ENCODE data around the gene PRDX2.

Gene PRDX2

DNA sequence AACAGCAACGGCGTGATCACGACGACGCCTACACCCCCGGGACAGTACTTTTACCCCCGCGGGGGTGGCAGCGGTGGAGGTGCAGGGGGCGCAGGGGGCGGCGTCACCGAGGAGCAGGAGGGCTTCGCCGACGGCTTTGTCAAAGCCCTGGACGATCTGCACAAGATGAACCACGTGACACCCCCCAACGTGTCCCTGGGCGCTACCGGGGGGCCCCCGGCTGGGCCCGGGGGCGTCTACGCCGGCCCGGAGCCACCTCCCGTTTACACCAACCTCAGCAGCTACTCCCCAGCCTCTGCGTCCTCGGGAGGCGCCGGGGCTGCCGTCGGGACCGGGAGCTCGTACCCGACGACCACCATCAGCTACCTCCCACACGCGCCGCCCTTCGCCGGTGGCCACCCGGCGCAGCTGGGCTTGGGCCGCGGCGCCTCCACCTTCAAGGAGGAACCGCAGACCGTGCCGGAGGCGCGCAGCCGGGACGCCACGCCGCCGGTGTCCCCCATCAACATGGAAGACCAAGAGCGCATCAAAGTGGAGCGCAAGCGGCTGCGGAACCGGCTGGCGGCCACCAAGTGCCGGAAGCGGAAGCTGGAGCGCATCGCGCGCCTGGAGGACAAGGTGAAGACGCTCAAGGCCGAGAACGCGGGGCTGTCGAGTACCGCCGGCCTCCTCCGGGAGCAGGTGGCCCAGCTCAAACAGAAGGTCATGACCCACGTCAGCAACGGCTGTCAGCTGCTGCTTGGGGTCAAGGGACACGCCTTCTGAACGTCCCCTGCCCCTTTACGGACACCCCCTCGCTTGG, 9.3 kb downstream of the PRDX2 start:
- DNase-seq, result peak; percentile 64

DNA sequence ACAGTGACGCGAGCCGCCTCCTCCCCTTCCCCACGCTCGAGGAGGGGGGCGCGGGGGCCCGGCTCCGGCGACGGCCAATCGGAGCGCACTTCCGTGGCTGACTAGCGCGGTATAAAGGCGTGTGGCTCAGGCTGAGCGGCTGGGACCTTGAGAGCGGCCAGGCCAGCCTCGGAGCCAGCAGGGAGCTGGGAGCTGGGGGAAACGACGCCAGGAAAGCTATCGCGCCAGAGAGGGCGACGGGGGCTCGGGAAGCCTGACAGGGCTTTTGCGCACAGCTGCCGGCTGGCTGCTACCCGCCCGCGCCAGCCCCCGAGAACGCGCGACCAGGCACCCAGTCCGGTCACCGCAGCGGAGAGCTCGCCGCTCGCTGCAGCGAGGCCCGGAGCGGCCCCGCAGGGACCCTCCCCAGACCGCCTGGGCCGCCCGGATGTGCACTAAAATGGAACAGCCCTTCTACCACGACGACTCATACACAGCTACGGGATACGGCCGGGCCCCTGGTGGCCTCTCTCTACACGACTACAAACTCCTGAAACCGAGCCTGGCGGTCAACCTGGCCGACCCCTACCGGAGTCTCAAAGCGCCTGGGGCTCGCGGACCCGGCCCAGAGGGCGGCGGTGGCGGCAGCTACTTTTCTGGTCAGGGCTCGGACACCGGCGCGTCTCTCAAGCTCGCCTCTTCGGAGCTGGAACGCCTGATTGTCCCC, 10.1 kb downstream of the PRDX2 start, which contains the start of gene JUNB:
Gene JUNB (plus strand): TSS at position 142 of the 706 bp plus-strand sequence. CDS start 286 bp downstream, at position 428.
- peak; percentile 99 for DNase-seq

DNA sequence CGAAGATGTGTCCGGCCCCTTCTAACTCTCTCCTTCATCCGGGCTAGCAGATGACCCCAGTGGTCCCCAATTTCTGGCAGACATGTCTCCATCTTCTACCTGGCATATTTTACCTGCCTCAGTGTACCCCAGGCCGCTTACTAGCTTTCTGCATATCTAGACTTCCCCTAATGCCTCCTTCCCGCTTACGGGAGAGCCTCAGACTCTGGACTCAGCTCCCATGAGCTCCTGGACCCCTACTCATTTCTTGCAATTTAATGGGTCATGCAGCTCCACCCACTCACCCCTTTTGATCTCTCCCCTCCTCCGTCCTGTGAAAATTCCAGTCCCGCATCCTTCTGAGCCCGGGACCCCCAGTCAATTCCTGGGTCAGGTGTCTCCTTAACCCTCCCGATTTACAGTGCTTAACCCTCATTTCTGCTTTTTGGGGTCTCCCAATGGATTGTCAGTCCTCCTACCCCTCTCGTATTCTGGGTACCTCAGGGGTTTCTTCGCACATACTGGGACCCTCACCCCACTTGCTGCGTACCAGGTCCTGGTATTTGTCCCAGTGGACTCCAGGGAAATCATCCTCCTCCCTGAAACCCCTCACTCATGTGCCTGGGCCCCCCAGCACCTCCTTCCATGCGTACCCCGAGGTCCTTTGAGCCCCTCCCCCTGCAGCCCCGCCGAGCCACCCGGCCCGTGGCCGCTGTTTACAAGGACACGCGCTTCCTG, 10.8 kb downstream of the PRDX2 start:
- DNase-seq, result no peak

DNA sequence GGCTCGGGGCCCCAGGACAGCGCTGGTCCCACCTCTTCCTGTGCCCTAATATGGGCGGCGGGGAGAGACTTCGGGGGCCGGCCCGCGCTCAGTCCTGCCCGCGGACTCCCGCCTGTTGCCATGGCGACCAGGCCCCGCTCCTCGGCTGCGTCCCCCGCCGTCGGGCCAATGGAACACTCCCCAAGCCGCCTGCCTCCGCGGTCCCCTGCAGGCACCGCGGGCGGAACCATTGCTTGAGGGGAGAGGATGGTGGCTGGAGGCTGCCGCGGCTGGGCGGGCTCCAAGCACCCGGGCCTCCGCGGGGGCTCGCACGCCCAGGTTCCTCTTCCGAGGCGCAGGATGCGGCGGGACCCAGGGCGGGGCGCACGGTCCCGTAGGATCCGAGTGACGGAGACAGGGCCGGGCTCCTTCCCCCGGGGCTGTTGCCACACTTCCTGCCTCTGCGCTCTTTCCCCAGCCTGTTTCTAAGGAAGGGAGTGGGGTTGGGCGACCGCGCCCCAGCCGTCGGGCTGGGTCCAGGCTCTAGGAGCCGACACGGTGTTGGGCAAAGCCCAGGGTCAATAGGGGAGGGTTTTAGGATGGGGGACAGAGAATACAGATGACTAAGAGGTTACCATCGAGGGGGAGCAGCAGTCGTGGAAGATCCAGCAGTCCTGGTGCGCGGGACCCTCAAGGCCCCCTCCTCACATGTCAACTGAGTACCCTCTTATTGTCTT, 11.5 kb downstream of the PRDX2 start:
- peak; percentile 82 for DNase-seq

DNA sequence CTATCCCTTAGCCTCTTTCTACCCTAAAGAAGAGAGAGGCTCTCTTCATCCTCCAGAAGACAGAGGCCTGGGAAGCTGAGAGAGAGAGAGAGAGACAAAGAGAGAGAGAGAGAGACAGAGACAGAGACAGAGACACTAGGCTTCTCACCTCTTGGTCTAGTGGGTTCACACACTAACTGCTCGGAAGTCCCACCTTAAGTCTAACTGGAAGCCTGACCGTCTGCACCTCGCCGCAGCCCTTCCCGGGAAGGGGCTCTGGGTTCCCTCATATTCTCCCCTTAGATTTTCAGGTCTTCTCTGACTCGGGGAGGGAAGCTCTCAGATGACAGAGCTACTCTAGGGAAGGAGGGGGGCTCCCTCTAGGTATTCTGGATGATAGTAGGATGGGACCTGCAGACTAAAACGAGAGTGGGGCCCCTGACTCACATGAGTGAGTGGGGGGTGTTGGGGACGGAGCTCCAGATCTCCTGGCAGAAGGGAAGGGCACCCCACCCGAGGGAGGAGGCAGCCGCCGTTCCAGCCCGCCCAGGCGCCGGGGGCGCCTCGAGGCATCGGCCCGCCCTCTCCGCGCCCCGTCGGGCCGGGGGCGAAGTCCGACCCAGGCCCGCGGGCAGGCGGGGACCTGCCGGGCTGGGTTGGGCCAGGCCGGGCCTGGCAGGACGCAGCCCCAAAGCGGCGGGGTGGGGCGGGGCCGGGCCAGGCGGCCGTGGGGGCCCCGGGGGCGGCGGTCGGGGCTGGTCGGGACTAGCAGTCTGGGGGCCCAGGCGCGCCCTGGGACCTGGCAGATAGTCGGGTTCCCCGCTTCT, 12.3 kb downstream of the PRDX2 start:
- no peak for DNase-seq

DNA sequence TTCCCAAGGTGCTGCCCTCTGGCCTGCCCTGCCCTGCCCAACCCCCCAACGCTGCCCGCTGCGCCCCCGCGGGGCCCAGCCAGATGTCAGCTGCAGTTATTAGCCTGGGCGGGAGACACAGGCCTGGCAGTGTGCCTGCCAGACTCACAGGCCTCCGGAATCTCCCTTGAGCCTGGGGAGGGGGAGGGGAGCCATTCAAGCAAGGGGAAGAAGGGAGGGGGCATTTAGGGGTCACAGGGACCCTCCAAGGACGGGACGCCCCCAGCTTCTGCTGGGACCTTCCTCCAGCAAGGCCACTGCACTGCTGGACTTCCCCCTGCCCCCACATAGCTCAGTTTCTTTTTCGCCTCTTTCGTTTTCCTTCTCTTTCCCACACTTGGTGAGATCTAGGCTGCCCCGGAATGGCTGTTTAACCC, 12.9 kb downstream of the PRDX2 start:
- DNase-seq, result no peak

DNA sequence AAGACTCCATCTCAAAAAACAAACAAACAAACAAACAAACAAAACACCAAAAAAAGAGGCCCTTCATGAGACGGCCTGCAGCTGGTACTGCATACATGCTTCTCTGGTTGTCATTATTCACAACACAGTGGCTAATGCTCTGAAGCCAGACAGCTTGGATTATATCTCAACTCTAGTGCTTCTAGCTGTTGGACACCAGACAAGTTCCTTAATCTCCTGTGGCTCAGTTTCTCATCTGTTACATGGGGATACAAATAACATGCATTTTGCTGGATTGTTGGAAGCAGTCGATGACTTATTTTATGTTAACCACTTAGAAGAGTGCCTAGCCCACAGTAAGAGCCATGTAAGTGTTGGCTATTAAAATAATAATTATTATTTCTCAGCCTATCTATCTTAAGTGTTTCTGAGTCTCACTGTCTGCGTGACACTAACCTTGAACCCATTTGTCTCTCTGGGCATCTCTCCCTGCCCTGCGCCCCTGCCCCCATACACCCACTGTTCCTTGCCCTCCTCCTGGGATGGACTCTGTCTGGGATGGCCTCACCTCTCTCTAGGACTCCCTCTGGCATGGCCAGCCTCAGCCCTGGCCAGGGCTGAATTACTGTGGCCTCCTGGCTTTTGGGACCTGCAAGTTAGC, 13.4 kb downstream of the PRDX2 start:
- no peak for DNase-seq

DNA sequence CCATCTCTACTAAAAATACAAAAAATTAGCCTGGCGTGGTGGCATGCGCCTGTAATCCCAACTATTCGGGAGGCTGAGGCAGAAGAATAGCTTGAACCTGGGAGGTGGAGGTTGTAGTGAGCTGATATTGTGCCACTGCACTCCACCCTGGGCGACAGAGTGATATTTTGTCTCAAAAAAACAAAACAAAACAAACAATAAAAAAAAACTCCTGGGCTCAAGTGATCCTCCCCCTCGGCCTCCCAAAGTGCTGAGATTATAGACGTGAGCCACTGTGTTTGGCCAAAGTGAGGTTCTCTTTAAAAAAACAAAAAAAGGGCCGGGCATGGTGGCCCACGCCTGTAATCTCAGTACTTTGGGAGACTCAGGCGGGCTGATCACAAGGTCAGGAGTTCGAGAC, 14.1 kb downstream of the PRDX2 start:
- DNase-seq, result no peak

DNA sequence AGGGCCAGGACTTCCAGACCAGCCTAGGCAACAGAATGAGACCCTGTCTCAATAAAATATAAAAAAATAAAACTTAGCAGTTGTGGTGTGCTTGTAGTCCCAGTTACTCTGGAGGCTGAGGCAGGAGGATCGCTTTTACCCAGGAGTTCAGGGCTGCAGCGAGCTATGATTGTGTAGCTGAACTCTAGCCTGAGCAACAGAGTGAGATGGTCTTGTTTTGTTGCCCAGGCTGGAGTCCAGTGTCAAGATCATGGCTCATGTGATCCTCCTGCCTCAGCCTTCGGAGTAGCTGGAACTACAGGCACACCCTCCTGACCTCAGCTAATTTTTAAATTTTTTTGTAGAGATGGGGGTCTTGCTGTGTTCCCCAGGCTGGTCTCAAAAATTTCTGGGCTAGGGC, 14.6 kb downstream of the PRDX2 start:
- DNase-seq, result no peak

DNA sequence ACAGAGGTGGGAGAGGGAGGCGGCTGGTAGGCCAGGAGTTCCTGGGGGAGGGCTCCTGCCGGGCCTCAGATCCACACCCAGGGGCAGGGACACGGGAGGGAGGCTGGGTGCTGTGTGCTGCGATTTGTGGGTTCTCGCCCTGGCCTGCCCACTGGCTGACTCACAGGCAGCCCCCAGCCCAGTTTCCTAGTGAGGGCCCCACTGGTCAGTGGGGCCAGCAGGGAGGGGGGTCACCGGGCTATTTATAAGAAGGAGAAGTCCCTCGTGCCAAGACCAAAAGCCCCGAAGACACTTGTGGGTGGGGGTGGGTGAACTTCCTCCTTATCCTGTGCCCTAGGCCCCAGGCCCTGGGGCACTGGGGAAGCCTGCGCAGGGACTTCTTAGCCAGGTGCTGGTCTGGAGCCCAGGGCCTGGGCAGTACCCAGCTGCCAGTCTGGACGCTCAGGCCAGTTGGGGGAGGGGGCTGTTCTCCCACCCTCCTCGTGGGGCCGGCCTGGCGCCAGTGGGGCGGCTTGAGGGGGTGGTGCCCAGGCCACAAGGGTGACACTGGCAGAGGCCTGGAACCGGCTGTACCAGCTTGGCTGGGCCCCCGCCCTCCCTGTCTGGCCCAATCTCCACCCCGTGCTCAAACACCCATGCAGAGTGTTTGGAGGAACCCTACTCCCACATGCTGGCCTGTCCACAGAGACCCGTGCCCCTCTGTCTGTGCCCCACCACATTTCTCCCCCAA, 15.3 kb downstream of the PRDX2 start:
- no peak for DNase-seq

DNA sequence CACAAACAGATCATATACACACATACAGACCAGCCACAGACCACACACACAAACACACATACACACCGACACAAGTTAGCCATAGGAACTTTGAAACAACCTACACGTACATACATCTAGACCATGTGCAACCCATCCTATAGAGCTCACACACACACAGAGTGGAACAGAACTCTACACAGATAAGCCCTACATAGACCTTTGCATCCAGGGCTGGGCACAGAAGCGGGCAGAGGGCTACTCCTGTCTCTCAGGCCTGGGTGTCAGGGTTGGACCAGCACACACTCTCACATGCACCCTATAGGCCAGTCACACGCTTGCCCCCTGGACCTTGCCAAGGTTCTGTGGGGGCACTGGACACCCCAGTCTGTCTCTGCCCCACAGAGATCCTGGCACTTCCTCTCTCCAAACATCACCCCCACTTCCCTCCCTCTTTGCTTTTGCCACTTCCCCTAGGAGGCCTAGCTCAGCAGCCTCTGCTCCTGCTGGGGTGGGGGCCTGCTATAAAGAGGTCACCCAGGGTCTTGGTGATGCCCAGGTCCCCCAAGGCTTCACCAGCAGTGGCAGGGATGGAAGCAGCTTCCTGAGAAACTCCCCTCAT, 16.1 kb downstream of the PRDX2 start:
- no peak for DNase-seq

DNA sequence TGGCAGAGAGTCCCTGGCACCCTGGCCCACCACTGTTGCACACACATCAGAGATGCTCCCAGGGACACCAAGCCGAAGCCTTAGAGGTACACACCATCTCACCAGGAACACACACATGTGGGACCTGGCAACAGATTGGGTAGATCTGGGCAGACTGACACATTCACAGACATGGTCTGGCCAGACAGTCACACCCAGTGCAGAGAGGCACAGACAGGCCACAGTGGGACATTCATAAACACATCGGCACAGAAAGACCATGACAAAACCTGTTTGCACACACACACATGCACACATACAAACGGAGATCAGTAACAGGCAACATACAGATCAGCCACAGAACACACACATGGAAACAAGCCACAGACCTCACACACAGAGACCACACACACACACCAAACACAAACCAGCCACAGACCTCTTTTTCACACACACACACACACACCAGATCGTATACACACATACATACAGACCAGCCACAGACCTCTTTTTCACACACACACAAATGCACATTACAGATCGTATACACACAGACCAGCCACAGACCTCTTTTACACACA, 16.6 kb downstream of the PRDX2 start:
- no peak for DNase-seq

DNA sequence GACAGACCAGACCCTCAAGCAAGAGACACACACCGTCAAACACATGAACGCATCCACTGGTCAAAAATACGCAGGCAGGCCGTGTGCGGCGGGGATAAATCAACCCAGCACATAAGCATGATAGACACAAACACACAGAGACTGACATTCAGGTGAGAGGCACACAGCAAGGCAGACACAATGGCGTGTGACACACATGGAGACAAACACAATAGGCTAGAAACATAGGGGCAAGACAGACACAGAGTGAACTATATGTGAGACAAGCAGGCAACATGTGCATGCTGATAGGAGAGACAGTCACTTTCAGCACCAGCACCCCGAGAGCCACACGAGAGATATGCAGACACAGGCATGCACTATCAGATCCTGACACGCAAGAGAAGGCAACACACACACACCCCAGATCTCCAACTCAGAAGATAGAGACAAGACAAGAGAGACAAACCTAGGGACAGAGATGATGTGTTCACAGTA, 17.2 kb downstream of the PRDX2 start:
- DNase-seq, result no peak

DNA sequence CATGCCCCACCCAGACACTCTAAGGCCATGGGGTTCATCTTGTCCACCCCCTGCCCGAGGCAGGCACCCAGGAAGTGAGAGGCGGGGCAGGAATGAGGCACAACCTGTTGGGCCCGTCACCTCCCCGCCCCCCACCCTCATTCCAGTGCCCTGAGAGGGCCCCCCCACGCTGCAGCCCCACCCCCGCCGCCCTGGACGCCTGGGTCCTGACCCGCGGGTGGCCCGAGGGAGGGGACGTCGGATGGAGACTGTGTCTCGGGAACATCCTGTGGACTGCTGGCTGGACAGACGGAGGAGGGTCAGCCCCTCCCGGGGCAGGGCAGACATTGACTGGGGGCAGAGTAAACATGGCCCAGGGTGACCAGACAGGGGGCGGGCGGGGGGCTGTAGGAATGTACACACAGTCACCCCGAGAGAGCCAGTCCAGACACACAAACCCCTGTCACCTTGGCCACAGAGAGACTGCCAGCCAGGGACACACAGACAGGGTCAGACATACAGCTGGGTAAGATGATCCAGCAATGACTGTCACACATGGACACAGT, 17.7 kb downstream of the PRDX2 start:
- DNase-seq, result no peak

DNA sequence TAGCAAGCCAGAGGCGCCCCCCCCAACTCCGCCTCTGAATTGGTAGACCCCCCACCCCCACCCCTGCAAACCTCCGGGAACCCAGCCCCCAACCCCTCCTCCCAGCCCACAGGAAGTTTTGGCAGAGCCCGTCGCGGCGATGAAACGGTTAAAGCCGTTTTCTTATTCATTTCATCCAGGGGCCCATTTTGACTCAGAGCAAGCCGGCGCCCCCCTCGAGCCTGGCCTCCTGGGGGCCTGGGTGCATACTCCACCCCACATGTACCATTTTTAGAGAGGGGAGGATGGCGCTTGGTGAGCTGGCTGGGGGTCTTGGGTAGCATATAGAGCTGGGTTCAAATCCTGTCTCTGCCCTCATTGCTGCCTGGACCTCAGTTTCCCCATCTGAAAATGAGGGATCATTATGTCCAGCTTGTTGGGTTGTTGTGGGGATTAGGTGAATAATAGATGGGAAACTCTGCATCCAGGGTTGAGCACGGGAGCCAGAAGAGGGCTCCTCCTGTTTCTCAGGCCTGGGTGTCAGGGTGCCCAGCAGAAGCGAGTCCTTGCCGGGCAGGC, 18.2 kb downstream of the PRDX2 start:
- DNase-seq, result no peak

DNA sequence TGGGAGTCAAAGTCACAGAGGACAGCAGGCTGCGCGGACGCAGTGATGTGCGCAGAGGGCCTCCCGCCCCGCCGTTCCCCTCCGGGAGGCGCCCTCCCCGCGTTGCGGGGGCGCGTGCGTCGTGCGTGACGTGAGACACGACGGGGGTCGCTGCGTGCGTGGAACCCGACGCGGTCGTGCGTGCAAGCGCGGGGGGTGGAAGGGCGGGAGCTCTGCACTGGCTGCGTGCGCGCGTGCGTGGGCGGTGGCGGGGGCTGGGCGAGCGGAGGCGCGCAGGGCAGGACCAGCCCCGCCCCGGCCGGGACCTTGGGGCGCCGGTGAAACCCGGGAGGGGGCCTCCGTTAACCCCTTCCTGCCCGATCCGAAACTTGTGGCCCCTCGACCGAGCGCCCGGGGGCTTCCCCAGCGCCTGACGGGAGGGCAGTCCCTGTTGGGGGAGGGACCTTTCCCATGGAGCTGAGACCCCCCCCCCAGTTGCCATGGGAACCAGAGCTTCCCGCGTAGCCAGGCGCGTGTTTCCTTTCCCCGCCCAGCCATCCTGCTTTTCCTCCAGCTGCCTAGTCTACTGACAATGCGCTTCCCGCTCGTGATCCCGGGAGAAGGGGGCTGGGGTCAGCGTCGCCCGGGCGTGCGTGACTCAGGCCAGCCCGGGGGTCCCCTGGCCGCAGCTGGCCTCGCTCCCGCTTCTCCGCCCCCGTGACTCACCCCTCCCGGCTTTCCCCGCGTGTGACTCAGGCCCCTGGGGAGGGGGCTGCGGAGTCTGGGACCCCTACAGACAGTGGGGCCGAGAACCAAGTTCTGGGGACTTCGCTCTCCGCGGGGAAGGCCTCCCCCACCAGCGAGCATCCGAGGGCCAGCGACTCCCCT, 18.9 kb downstream of the PRDX2 start:
- peak; percentile 88 for DNase-seq

DNA sequence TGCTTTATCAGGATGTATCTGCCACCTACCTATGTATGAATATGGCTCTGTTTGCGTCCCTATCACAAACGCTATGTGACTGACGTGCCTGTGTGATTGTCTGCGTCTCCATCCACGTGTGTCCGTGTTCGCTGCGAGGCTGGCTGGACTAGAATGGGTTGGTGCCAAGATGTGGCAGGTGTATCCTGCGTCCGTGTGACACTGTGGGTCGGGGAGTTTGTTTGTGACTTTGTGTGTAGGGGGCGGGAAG, 19.5 kb downstream of the PRDX2 start:
- DNase-seq, result no peak

DNA sequence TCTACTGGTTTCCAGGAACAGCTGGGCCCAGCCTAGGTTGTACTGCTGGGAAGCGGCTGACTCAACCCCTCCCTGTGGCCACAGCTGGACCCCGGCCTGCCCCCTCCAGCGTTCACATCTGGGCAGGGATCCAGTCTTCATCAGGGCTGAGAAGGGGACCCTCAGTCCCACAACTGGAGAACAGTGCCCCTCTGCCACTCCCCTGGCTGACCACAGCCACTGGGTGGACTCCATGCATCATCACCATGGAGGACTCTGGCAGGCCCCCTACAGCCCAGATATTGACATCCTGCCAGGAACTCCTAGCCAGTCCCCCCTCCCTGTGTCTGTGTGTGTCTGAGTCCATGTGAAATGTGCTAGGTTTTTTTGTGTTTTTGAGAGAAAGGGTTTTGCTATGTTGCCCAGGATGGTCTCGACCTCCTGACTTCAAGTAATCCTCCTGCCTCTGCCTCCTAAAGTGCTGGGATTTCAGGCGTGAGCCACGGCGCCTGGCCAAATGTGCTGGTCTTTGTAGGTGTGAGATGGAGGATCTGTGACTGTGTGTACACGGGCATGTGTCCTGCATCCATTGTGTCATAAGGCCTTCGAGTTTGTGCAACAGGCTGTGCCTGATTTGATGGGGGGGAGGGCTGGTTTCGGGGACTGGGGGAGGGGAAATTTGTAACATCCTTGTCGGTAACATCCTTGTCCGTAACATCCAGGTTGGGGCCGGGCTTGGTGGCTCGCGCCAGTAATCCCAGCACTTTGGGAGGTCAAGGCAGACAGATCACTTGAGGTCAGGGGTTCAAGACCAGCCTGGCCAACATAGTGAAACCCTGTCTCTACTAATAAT, 22.2 kb downstream of the PRDX2 start:
- DNase-seq, result no peak

Data from activated CD4-positive, alpha-beta T cell treated with anti-CD3 and anti-CD28 coated beads for 1 hour (primary cell).